ENCODE measurements around the gene MINDY2. TPM values are rescaled to one million over a fixed set of nuclear protein-coding genes. Genes with fewer than 3 reads are reported as not detected.
A peak's percentile ranks its signal among the peaks of the same experiment; 100 is the strongest.

Gene MINDY2
- total RNA-seq, 1 experiment from 2014 or later, result 17.6 TPM

DNA sequence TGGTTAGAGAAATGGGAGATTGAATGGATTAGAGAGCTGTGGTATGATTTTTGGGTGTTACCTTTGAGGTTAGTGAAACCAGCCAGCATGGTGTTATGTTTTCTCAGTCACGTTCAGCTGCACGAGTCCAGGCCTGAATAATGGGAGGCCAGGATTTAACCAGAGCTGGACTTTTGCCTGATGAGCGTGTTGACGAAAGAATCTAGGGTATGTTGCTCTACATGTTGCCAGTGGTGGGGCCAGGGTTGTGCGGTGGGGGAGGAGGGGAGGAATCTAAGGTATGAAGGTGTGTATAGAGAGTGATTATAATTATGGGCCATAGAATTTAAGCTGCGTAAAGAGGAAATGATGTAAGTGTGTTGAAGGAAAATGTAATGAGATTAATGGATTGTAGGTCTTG is 22.8 kb downstream of the MINDY2 start:
- ATAC-seq, result peak; percentile 58; the same call in 1 of the 2 replicates
- H3K4me3 ChIP-seq (replicated peaks in 1 of 2; ENCODE audit: low read depth in 1 of 2, low read length in 2 of 2), result no peak overlapping the region

More for the DNA sequence above, 22.8 kb downstream of the MINDY2 start:
- H2AFZ ChIP-seq (ENCODE audit: low read depth, low read length, poor library complexity, severe bottlenecking), result no peak overlapping the region
- TF ChIP-seq SIN3A (IDR thresholded peaks at IDR 0.05; ENCODE audit: low read depth), result no peak
- TF ChIP-seq POLR2A (IDR thresholded peaks at IDR 0.05; ENCODE audit: borderline replicate concordance, extremely low read depth, insufficient read depth, insufficient read length), result no peak
- no peak for TF ChIP-seq EZH2phosphoT487 (IDR thresholded peaks at IDR 0.05; ENCODE audit: borderline replicate concordance)
- no peak for TF ChIP-seq CTCF (IDR thresholded peaks at IDR 0.05 in 2 of 3, conservative IDR thresholded peaks at IDR 0.05 in 1 of 3; ENCODE audit: borderline replicate concordance in 1 of 3, insufficient read depth in 1 of 3, low read depth in 2 of 3, low read length in 2 of 3)
- TF ChIP-seq ELF1 (IDR thresholded peaks at IDR 0.05; ENCODE audit: borderline replicate concordance, low read depth), result no peak
- TF ChIP-seq, protein P1, sequence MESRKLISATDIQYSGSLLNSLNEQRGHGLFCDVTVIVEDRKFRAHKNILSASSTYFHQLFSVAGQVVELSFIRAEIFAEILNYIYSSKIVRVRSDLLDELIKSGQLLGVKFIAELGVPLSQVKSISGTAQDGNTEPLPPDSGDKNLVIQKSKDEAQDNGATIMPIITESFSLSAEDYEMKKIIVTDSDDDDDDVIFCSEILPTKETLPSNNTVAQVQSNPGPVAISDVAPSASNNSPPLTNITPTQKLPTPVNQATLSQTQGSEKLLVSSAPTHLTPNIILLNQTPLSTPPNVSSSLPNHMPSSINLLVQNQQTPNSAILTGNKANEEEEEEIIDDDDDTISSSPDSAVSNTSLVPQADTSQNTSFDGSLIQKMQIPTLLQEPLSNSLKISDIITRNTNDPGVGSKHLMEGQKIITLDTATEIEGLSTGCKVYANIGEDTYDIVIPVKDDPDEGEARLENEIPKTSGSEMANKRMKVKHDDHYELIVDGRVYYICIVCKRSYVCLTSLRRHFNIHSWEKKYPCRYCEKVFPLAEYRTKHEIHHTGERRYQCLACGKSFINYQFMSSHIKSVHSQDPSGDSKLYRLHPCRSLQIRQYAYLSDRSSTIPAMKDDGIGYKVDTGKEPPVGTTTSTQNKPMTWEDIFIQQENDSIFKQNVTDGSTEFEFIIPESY (IDR thresholded peaks at IDR 0.05; ENCODE audit: extremely low read depth, insufficient replicate concordance, low read length), result no peak
- TF ChIP-seq EGR1 (IDR thresholded peaks at IDR 0.05; ENCODE audit: low read depth), result no peak
- no peak for TF ChIP-seq RAD21 (IDR thresholded peaks at IDR 0.05; ENCODE audit: low read depth)
- no peak for TF ChIP-seq TCF7L2 (IDR thresholded peaks at IDR 0.05; ENCODE audit: borderline replicate concordance, extremely low read depth, insufficient read depth, insufficient read length)
- TF ChIP-seq ZNF274 (IDR thresholded peaks at IDR 0.05; ENCODE audit: low read depth, low read length), result no peak
- TF ChIP-seq MAX (IDR thresholded peaks at IDR 0.05), result no peak
- no peak for TF ChIP-seq SRF (IDR thresholded peaks at IDR 0.05; ENCODE audit: low read depth)
- ChIA-PET RAD21 (ENCODE audit: low non-redundant PET in 1 of 2, low total read pairs in 2 of 2, uncharacterized antibody in 2 of 2, unreplicated experiment in 2 of 2) (interaction anchor here in 1 of 2 experiments (0.6 kb wide), 1 partner anchor 46 kb away, joined by 3 read pairs; no protein-coding TSS in a partner anchor), POLR2A (interaction anchor here (1.0 kb wide), 1 partner anchor 38 kb away, joined by 3 read pairs; no protein-coding TSS in a partner anchor), CTCF (no interaction called here)
- H3K4me2 ChIP-seq (ENCODE audit: low read length), result peak overlapping the region; percentile 49
- H3K36me3 ChIP-seq (ENCODE audit: control insufficient read depth in 1 of 2, insufficient read depth in 2 of 2, low read length in 2 of 2), result no peaks in the 10 kb centered on the region
- H3K9ac ChIP-seq (ENCODE audit: low read length), result no peak overlapping the region
- intact Hi-C loops (cut with micrococcal nuclease), result no loop called here
- BruUV-seq (replicated peaks), result no TSS peak
- H3K27ac ChIP-seq (ENCODE audit: low read depth, low read length), result peak overlapping the region; percentile 6; the same call in 1 of the 2 replicates
- H3K79me2 ChIP-seq (ENCODE audit: insufficient read depth, low read length), result no peaks in the 10 kb centered on the region; the same call in 1 of the 2 replicates
- H3K9me2 ChIP-seq (ENCODE audit: insufficient read depth), result no peaks in the 10 kb centered on the region
- DNase-seq (ENCODE audit: low read depth, low spot score), result no peak
- H3K27me3 ChIP-seq (ENCODE audit: insufficient read depth, low read length), result no peaks in the 10 kb centered on the region
- H3K9me3 ChIP-seq (ENCODE audit: control insufficient read depth in 1 of 2, insufficient read depth in 1 of 2, low read depth in 1 of 2, low read length in 2 of 2), result no peaks in the 10 kb centered on the region
- no peaks in the 10 kb centered on the region for H4K20me1 ChIP-seq (ENCODE audit: insufficient read depth)
- peaks cover 6 to 8% of the 10 kb centered on the region in 2 experiments; a peak in 3 of 4 replicates for H3K4me1 ChIP-seq (ENCODE audit: control insufficient read depth in 1 of 2, insufficient read depth in 2 of 2, low read length in 2 of 2)
